HG03103 (cell line): Measurements from ENCODE around the gene SPTBN4.
"Not testable (repeated sequence)": the region's sequence is repeated elsewhere in the genome, so short reads cannot be mapped to it uniquely, and the experiment has no call there.

Experiments
- ATAC-seq: cut with Tn5 transposase; IDR thresholded peaks from one replicate; pipeline ENCODE4 v1.9.1; 2021; ENCODE audit warnings: low read depth; ENCODE audit not compliant: unreplicated experiment

SPTBN4 gene

GRCh38 chr19:40612831-40613689, 146.3 kb downstream of the SPTBN4 start:
- no peak for ATAC-seq

- no peak for ATAC-seq
Measured at GRCh38 chr19:40613690-40614621, 147.2 kb downstream of the SPTBN4 start.

- no peak for ATAC-seq
Measured at GRCh38 chr19:40614622-40615411, 148.0 kb downstream of the SPTBN4 start.

- ATAC-seq: no peak
Measured at GRCh38 chr19:40616178-40616577, 149.4 kb downstream of the SPTBN4 start.

- ATAC-seq: no peak
Measured at GRCh38 chr19:40616941-40617340, 150.1 kb downstream of the SPTBN4 start.

- no peak for ATAC-seq
Measured at GRCh38 chr19:40617961-40618360, 151.2 kb downstream of the SPTBN4 start.

- no peak for ATAC-seq
Measured at GRCh38 chr19:40619333-40620160, 152.7 kb downstream of the SPTBN4 start.

GRCh38 chr19:40620161-40620485, 153.3 kb downstream of the SPTBN4 start:
- ATAC-seq: no peak

- ATAC-seq: no peak
Measured at GRCh38 chr19:40621283-40621682, 154.5 kb downstream of the SPTBN4 start.

GRCh38 chr19:40621966-40622772, 155.4 kb downstream of the SPTBN4 start:
- no peak for ATAC-seq

GRCh38 chr19:40622773-40623075, 155.9 kb downstream of the SPTBN4 start:
- no peak for ATAC-seq

- ATAC-seq: no peak
Measured at GRCh38 chr19:40623403-40624251, 156.8 kb downstream of the SPTBN4 start.

- ATAC-seq: not testable (repeated sequence)
Measured at GRCh38 chr19:40624369-40625153, 157.8 kb downstream of the SPTBN4 start.

- ATAC-seq: no peak
Measured at GRCh38 chr19:40625406-40626120, 158.8 kb downstream of the SPTBN4 start.
